ENCODE data around the gene REL. TPM values are rescaled to one million over a fixed set of nuclear protein-coding genes. Genes with fewer than 3 reads are reported as not detected.

Gene REL
- polyA plus RNA-seq, 1 donor from 2014 or later = 64.7 TPM

DNA sequence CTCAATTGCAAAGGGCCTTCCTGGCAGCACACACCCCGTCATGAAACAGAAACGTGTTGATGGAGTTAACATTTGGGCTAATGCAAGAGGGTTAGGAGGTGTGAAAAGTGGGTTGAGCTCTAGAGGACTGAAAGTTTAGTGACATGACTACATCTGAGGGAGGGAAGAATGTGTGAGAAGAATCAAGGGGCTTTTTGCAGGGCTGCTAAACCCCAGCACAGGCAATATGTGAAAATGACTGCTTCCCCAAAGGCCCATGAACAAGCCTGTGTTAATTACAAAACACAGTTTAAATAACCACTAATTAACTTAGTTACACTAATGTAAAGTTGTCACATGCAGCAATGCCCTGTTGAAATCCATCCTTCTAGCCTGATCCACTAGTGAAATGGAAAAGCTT lies 72.8 kb downstream of the REL start:
- H3K27me3 Mint-ChIP-seq = no peaks in the 10 kb centered on the region
- H3K27ac Mint-ChIP-seq = peak overlapping the region in 1 of 3 donors; percentile 8
- H3K36me3 Mint-ChIP-seq = peaks cover 11% of the 10 kb centered on the region
- peaks cover 0 to 1% (median 0%) of the 10 kb centered on the region in 3 donors for H3K4me1 Mint-ChIP-seq
- H3K4me3 Mint-ChIP-seq = no peak overlapping the region
- H3K9me3 Mint-ChIP-seq = no peaks in the 10 kb centered on the region

DNA sequence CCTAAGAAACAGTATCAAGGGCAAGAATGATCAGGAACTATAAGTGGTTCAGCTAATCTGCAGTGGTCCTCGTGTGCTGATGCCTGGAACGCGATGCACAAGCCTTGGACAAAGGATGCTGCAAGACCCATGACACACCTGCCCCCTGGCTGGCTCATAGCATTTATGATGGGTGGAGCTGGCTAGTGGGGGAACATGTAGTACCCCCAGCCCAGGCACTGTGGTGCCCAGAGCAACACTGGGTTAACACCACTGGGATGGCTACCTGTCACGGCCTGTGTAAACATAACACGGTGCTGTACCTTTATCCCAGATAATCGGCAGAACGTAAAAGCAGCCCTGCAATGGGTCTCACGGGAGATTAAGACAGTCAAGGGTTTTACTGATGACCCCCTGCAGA lies 75.8 kb downstream of the REL start:
- no peaks in the 10 kb centered on the region for H3K4me1 Mint-ChIP-seq
- H3K4me3 Mint-ChIP-seq = peak overlapping the region in 1 of 4 donors; percentile 21
- H3K36me3 Mint-ChIP-seq = peaks cover 11% of the 10 kb centered on the region
- H3K9me3 Mint-ChIP-seq = no peaks in the 10 kb centered on the region
- no peaks in the 10 kb centered on the region for H3K27me3 Mint-ChIP-seq
- peak overlapping the region in 1 of 3 donors; percentile 36 for H3K27ac Mint-ChIP-seq

DNA sequence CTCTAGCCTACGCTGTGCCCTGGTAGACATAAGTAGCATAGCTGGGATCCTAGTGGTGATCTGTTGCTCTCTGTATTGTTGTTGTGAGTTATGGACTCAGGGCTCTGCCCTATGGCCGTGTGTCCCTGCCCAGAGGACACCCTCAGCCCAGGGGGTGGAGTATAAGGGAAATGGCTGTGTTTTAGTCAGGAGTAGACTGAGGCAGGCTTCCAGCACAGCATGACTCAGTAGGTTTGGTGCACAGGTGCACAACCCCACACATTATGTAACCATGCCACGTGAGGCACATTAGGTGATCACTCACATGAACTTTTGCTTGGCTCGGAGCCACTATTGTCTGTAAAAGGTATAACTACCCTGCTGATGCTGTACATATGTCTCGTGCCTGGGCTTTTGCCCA lies 76.3 kb downstream of the REL start:
- H3K36me3 Mint-ChIP-seq = peaks cover 11% of the 10 kb centered on the region
- peaks cover 0 to 1% (median 0%) of the 10 kb centered on the region in 3 donors for H3K4me1 Mint-ChIP-seq
- H3K27me3 Mint-ChIP-seq = no peaks in the 10 kb centered on the region
- no peak overlapping the region for H3K27ac Mint-ChIP-seq
- no peaks in the 10 kb centered on the region for H3K9me3 Mint-ChIP-seq
- no peak overlapping the region for H3K4me3 Mint-ChIP-seq

DNA sequence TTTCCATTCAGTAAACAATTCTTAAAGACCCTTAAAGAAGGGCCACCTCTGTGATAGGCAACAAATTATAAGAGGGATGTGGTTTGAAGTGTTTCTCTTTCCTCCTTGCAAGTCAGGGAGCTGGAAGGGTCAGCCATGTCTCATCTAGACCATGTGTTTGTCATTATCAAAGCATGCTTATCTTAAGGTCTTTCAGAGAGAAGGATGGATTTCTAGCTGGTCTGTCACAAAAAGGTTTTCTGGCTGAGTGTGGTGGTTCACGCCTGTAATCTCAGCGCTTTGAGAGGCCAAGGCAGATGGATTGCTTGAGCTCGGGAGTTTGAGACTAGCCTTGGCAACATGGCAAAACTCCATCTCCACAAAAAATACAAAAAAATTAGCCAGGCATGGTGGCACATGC lies 77.0 kb downstream of the REL start:
- H3K4me1 Mint-ChIP-seq = peaks cover 0 to 7% (median 2%) of the 10 kb centered on the region in 3 donors
- H3K27ac Mint-ChIP-seq = peak overlapping the region in 1 of 3 donors; percentile 53
- no peaks in the 10 kb centered on the region for H3K9me3 Mint-ChIP-seq
- no peak overlapping the region for H3K4me3 Mint-ChIP-seq
- H3K27me3 Mint-ChIP-seq = no peaks in the 10 kb centered on the region
- peaks cover 9% of the 10 kb centered on the region for H3K36me3 Mint-ChIP-seq

DNA sequence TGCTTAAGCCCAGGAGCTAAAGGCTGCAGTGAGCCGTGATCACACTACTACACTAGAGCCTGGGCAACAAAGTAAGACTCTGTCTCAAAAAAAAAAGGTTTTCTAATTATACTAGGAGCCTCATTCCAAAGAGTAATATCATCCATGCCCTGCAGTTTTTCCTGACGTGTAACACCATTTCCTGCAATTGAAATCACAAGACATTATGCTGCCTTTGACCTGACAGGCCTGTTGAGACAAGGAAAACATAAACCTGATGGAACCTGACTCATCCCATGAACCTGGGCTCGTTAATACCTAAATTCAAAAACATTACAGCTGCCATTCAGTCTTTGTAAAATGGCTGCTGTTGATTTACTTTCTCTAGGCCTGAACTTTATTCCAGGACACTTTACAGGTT lies 77.4 kb downstream of the REL start:
- no peaks in the 10 kb centered on the region for H3K9me3 Mint-ChIP-seq
- no peak overlapping the region for H3K4me3 Mint-ChIP-seq
- H3K27ac Mint-ChIP-seq = peak overlapping the region in 1 of 3 donors; percentile 53
- no peaks in the 10 kb centered on the region for H3K27me3 Mint-ChIP-seq
- H3K4me1 Mint-ChIP-seq = peaks cover 0 to 7% (median 2%) of the 10 kb centered on the region in 3 donors
- H3K36me3 Mint-ChIP-seq = peaks cover 11% of the 10 kb centered on the region

DNA sequence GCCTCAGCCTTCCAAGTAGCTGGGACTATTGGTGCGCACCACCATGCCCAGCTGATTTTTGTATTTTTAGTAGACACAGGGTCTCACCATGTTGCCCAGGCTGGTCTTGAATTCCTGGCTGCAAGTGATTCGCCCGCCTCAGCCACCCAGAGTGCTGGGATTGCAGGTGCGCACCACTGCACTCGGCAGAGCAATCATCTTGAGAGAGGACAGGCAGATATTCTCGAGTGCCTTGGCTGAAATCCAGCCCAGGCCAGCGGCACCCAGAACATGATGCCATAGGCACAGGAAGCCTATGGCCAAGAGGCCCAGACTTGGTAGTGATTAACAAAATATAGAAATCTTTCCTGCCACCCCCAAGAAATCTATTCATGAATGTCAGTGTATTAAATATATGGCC lies 78.1 kb downstream of the REL start:
- H3K27me3 Mint-ChIP-seq = no peaks in the 10 kb centered on the region
- H3K9me3 Mint-ChIP-seq = peaks cover 0 to 3% (median 0%) of the 10 kb centered on the region in 3 donors
- no peak overlapping the region for H3K4me3 Mint-ChIP-seq
- peaks cover 3 to 7% (median 5%) of the 10 kb centered on the region in 3 donors for H3K4me1 Mint-ChIP-seq
- H3K27ac Mint-ChIP-seq = no peak overlapping the region
- peaks cover 11% of the 10 kb centered on the region for H3K36me3 Mint-ChIP-seq

DNA sequence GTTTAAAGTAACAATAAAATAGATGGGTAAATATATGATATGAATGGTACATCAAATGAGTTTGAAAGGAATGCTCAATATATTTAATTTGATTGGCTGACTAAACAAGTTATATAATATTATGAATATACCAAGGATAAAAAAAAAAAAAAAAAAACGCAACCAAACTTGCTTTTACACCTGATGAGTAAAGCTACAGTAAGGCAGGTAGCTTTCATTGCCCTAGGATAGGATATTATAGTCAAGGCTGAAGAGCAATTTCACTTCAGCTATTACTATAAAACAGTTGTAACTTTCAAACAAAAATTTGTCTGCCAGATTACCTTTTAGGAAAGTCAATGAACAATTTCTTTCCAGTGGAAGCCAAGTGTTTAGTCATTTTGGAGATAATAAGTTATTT lies 79.3 kb downstream of the REL start:
- Mint-ChIP-seq H3K27me3 (no peaks in the 10 kb centered on the region), H3K9me3 (peaks cover 0 to 5% (median 0%) of the 10 kb centered on the region in 3 donors), H3K4me3 (no peak overlapping the region), H3K36me3 (peaks cover 11% of the 10 kb centered on the region), H3K4me1 (peaks cover 7 to 14% (median 9%) of the 10 kb centered on the region in 3 donors), H3K27ac (no peak overlapping the region)

DNA sequence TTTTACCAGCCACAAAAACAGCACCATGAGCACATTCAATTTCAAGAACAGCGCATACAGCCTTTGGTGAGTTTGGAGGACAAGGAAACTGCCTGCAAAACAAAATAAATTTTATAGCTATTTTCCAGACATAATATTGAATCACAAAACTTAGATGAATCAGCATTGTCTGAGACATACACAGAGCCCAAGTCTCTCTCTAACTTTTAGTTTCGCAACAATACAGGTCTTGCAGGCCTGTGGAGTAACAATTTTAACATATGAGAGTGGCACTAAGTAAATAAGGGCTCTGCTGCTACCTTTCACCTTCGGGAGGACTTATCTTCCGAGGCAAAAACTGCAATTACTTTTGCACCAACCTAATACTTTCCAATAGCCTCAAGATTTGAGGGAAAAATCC lies 80.1 kb downstream of the REL start:
- H3K4me3 Mint-ChIP-seq = no peak overlapping the region
- no peak overlapping the region for H3K27ac Mint-ChIP-seq
- H3K4me1 Mint-ChIP-seq = peaks cover 11 to 20% (median 12%) of the 10 kb centered on the region in 3 donors
- H3K36me3 Mint-ChIP-seq = peaks cover 13% of the 10 kb centered on the region
- peaks cover 0 to 5% (median 0%) of the 10 kb centered on the region in 3 donors for H3K9me3 Mint-ChIP-seq
- no peaks in the 10 kb centered on the region for H3K27me3 Mint-ChIP-seq

DNA sequence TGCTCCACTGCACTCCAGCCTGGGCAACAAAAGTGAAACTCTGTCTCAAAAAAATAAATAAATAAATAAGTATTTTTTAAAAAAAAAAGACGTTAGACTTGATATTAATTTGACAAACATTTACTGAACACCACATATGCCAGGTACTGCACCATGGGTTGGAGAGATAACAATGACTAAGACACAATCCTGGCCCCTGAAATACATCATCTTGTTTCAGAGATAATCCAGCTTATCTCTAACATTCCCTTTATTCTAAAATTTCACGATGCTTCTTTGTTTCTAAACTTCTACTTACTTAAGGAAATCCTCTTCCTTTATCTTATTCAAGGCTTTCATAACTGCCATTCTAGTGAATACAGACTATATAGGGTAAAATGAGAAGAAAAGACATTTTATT lies 81.2 kb downstream of the REL start:
- Mint-ChIP-seq H3K4me3 (no peak overlapping the region), H3K36me3 (peaks cover 12% of the 10 kb centered on the region), H3K27me3 (peaks cover 2% of the 10 kb centered on the region), H3K27ac (peak overlapping the region in 2 of 3 donors; percentile 16 to 81), H3K4me1 (peaks cover 20 to 29% (median 21%) of the 10 kb centered on the region in 3 donors), H3K9me3 (peaks cover 0 to 5% (median 0%) of the 10 kb centered on the region in 3 donors)

DNA sequence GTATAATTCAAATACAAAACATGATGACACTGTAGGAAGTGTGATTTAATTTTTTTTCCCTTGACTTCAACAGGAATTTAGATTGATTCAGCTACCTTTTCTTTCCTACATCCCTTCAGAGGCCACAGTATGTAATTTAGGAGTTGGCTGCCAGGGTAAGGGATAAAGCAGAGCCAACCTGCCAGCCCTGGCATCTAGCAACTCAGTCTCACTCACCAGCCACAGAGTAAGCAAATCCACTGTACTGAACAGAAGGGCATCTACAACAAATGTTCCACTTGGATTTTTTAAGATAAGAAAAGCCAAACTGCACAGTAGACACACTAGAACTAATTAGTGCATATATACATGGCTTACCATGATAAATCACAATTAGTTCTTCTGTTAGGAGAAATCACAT lies 81.8 kb downstream of the REL start:
- Mint-ChIP-seq H3K4me3 (no peak overlapping the region), H3K4me1 (peaks cover 27 to 36% (median 28%) of the 10 kb centered on the region in 3 donors), H3K9me3 (peaks cover 0 to 5% (median 0%) of the 10 kb centered on the region in 3 donors), H3K36me3 (peaks cover 10% of the 10 kb centered on the region), H3K27me3 (peaks cover 2% of the 10 kb centered on the region), H3K27ac (peak overlapping the region in 2 of 3 donors; percentile 16 to 81)

DNA sequence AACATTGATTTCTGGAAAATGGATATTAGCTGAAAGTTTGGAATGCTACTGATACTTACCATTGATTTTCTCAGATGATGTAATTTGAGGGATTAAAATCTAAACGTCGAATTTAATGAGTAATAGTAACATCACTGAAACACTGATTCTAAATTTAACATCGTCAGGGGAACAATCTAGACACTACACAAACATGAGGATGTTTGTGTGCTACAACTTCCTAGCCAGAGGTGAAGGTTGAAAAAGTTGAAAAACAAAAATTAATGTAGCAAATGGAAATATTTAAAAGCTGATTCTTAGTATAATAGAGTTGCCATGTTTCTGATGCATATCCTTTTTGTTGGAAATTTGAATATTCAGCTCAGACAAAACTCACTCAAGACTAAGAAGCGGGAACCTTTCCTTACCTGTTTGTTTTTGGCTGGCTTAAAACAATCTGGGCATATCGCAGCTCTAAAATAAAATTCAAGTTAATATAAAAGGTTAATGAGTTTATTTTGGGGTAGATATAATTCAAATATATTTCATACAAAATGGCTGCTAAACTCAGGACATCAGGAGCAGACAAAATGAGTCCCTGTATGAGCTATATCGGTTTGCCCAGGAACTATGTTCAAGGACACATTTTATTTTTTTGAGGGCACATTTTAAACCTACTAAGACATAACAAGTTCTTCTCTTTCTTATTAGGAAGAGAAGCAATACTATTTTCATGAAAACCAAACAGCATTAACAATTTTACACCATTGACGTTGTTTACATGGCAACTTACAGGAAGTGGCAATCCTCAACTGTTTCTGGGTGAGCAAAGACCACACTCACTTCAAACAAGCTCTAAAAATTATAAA lies 83.5 kb downstream of the REL start:
- peaks cover 2% of the 10 kb centered on the region for H3K27me3 Mint-ChIP-seq
- H3K9me3 Mint-ChIP-seq = peaks cover 0 to 5% (median 0%) of the 10 kb centered on the region in 3 donors
- peaks cover 9% of the 10 kb centered on the region for H3K36me3 Mint-ChIP-seq
- H3K27ac Mint-ChIP-seq = peak overlapping the region; percentile 56 to 76 (median 67)
- peaks cover 37 to 47% (median 41%) of the 10 kb centered on the region in 3 donors for H3K4me1 Mint-ChIP-seq
- peak overlapping the region in 3 of 4 donors; percentile 22 to 54 (median 47) for H3K4me3 Mint-ChIP-seq

DNA sequence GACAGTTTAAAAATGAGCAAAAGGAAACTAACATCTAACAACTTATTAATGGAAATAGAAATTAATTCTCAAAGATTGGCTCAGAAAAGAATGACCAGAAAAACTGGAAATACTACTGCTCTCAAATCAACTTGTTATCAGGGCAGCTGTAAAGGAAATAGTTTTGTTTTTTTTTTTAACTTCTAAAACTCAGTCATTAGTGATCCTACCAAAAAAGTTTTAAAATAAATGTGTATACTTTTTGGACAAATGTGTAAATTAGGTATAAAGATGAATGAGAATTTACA lies 84.1 kb downstream of the REL start:
- peaks cover 37 to 49% (median 41%) of the 10 kb centered on the region in 3 donors for H3K4me1 Mint-ChIP-seq
- peaks cover 7% of the 10 kb centered on the region for H3K36me3 Mint-ChIP-seq
- peaks cover 0 to 5% (median 0%) of the 10 kb centered on the region in 3 donors for H3K9me3 Mint-ChIP-seq
- peaks cover 2% of the 10 kb centered on the region for H3K27me3 Mint-ChIP-seq
- peak overlapping the region in 2 of 3 donors; percentile 56 to 76 for H3K27ac Mint-ChIP-seq
- peak overlapping the region in 3 of 4 donors; percentile 22 to 54 (median 47) for H3K4me3 Mint-ChIP-seq

DNA sequence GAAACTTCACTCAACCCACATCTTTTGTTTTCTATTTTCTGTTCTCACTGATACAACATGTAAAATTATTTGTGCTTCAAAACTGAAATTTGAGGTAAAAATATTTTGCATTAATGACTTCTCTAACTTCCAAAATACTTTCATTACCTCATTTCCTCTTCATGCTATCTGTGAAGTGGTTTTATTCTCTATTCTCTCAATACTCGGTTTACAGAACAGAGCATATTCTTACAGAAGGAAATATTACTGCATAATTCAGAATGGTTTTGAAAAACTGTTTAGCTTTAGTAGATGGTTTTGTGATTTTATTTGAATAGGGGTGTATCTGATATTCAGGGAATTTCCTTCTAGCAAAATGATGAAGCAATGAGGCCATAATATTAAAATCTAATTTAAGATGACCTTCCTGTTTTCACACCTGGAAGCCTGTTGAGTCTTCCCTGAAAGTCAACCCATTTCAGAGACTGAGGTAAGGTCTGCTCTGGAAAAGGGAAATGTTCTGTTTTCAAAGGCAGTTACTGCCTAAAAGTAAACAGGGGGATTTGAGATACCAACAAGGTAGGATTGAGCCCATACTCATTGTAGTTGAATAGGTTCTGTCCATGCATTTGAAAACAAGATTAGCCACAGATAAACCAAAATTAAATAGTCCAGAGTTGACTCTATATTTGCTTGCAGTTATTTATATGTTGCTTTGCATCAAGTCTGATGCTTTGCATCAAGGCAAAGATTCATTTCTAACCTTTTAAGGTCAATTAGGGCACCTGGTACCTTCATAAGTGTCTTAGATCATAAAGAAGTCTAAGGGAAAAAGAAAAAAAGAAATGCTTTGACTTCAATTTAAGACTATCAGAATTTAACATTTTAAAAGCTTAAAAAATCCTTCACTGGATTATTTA lies 85.4 kb downstream of the REL start:
- Mint-ChIP-seq H3K27me3 (peaks cover 2% of the 10 kb centered on the region), H3K4me1 (peaks cover 43 to 55% (median 47%) of the 10 kb centered on the region in 3 donors), H3K27ac (peak overlapping the region; percentile 28 to 93 (median 82)), H3K9me3 (peaks cover 0 to 5% (median 0%) of the 10 kb centered on the region in 3 donors), H3K36me3 (peaks cover 6% of the 10 kb centered on the region), H3K4me3 (peak overlapping the region; percentile 77 to 94 (median 86))

DNA sequence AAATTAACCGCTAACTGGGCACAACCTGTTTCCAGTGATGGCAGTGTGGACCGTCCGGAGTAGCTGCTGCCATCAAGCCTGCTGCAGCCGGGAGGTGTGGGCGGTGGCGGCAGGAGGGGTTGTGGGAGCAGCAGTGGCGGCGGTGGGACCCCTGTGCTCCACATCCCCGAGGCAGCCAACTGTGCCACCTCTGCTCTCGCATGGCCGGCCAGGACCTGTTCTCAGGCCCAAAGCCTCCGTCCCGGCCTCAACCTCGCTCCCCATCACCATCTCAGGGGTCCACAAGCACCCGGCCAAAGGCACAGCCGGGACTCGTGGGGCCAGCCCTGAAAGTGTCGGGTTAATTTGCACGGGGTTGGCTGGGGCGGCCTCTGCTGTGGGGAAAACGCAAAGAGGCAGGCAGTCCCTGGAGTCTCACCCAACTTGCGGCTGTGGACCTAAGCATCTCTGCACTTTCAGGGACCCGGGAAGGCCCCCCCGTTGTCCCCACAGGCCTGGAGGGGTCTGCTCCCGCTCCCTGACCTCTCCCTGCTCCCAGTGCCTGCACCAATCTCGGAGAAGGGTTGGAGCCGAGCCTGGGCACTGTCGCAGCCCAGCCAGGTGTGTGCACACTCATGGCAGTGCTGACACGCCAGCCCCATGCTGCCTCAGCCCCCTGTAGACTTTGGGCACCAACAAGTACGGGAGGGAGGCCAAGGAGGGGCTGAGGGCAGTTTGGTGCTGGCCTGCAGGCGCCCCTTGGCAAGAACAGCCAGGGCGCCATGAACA lies 91.7 kb downstream of the REL start:
- no peaks in the 10 kb centered on the region for H3K27me3 Mint-ChIP-seq
- H3K36me3 Mint-ChIP-seq = no peaks in the 10 kb centered on the region
- peak overlapping the region; percentile 90 to 94 (median 93) for H3K27ac Mint-ChIP-seq
- no peaks in the 10 kb centered on the region for H3K9me3 Mint-ChIP-seq
- peaks cover 45 to 59% (median 51%) of the 10 kb centered on the region in 3 donors for H3K4me1 Mint-ChIP-seq
- H3K4me3 Mint-ChIP-seq = peak overlapping the region; percentile 71 to 87 (median 80)

Measured in IgD-negative memory B cell (primary cell).